Activated CD4-positive, alpha-beta T cell treated with anti-CD3 and anti-CD28 coated beads for 36 hours (primary cell): Measurements from ENCODE around the gene HMOX1. TPM values are rescaled to one million over a fixed set of nuclear protein-coding genes. Genes with fewer than 3 reads are reported as not detected.

Experiments used
- ATAC-seq: fragments of 200-7000 bp; cut with Tn5 transposase; one replicate; pipeline ENCODE4 v1.10.0; 2021; ENCODE audit warnings: mild to moderate bottlenecking, moderate library complexity
- CTCF ChIA-PET: fragments of 350-600 bp; sonication (Branson Sonifier 250); formaldehyde crosslinking; loops from one replicate; lab custom pipeline; 2021; ENCODE audit warnings: antibody characterized with exemption; lab: Charles Lee
- POLR2A ChIA-PET: fragments of 350-600 bp; sonication (Branson Sonifier 250); formaldehyde crosslinking; loops from one replicate; lab custom pipeline; 2021; ENCODE audit warnings: antibody characterized with exemption, inconsistent platforms; lab: Charles Lee
- DNase-seq: peaks from one replicate; pipeline ENCODE4 v3.0.0-alpha.2; 2020
- H3K27ac Mint-ChIP-seq: one replicate; pipeline ENCODE4 v1.8.0; 2021; ENCODE audit warnings: mixed read lengths
- H3K27me3 Mint-ChIP-seq: one replicate; pipeline ENCODE4 v1.8.0; 2021; ENCODE audit warnings: mixed read lengths
- H3K36me3 Mint-ChIP-seq: one replicate; pipeline ENCODE4 v1.8.0; 2021; ENCODE audit warnings: low read depth, mixed read lengths
- H3K4me1 Mint-ChIP-seq: one replicate; pipeline ENCODE4 v1.8.0; 2021; ENCODE audit warnings: mixed read lengths
- H3K4me3 Mint-ChIP-seq: one replicate; pipeline ENCODE4 v1.8.0; 2021; ENCODE audit warnings: mild to moderate bottlenecking, moderate library complexity, mixed read lengths
- H3K9me3 Mint-ChIP-seq: one replicate; pipeline ENCODE4 v1.8.0; 2021; ENCODE audit warnings: low read depth, mixed read lengths
- intact Hi-C, 2 experiments: fragments of 100-400 bp; cut with DNase I in 1 of 2; cut with micrococcal nuclease in 1 of 2; formaldehyde crosslinking; loops; one replicate each; pipeline versions ENCODE4 v1.14.2 to v1.15.1; 2022 to 2024; cut with DNase I, micrococcal nuclease
- total RNA-seq, 2 experiments: library from RNA; stranded (reverse); gene quantifications; one replicate each; pipeline ENCODE4 v1.2.3, GENCODE V29; 2021

The HMOX1 gene, protein sequence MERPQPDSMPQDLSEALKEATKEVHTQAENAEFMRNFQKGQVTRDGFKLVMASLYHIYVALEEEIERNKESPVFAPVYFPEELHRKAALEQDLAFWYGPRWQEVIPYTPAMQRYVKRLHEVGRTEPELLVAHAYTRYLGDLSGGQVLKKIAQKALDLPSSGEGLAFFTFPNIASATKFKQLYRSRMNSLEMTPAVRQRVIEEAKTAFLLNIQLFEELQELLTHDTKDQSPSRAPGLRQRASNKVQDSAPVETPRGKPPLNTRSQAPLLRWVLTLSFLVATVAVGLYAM
- total RNA-seq, result under 1 TPM; 0.30 to 0.61 TPM

DNA sequence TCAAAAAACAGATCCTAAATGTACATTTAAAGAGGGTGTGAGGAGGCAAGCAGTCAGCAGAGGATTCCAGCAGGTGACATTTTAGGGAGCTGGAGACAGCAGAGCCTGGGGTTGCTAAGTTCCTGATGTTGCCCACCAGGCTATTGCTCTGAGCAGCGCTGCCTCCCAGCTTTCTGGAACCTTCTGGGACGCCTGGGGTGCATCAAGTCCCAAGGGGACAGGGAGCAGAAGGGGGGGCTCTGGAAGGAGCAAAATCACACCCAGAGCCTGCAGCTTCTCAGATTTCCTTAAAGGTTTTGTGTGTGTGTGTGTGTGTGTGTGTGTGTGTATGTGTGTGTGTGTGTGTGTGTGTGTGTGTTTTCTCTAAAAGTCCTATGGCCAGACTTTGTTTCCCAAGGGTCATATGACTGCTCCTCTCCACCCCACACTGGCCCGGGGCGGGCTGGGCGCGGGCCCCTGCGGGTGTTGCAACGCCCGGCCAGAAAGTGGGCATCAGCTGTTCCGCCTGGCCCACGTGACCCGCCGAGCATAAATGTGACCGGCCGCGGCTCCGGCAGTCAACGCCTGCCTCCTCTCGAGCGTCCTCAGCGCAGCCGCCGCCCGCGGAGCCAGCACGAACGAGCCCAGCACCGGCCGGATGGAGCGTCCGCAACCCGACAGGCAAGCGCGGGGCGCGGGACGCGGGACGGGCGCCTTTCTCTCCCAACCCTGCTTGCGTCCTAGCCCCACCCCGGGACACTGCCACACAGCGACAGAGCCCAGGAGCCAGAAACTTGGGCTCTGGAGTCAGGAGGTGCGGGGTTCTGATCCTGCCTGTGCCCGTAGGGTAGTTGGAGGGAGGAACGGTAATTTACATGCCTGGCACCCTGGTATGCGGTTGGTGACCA is at the start of gene HMOX1:
Gene HMOX1 (plus strand): TSS at position 560 of the 887 bp plus-strand sequence. CDS start 78 bp downstream, at position 638.
- H3K4me3 Mint-ChIP-seq, result peak within 1 kb of the TSS; percentile 35
- ATAC-seq (peak; percentile 86), DNase-seq (peak; percentile 73)
- CTCF ChIA-PET, result interaction anchor here (0.9 to 1.0 kb wide), 2 partner anchors 22 to 122 kb away, joined by 4 read pairs; no protein-coding TSS in a partner anchor
- H3K36me3 Mint-ChIP-seq, result no peaks in the 10 kb centered on the region
- peaks cover 30% of the 10 kb centered on the region for H3K27me3 Mint-ChIP-seq
- POLR2A ChIA-PET, result no interaction called here
- H3K4me1 Mint-ChIP-seq, result peaks cover 18% of the 10 kb centered on the region
- no peaks in the 10 kb centered on the region for H3K9me3 Mint-ChIP-seq
- intact Hi-C loops, result no loop called here
- no peak within 1 kb of the TSS for H3K27ac Mint-ChIP-seq

DNA sequence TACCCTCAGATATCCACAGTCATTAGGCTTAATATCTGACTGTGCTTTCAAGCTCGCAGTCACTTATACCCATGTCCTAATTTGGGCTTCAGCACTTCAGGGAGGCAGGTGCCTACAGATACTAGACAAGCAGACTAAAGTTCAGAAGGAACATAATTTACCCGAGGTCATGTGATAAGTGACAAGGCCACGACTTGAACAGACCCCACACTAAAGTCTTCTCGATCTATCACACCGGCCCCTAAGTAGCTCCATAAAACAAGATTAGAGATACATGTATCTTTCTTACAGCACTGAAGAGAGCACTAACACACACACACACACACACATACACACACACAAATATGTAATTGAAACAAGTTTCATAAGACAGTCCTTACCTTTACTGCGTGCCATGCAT is 48.6 kb upstream of the HMOX1 start:
- no peak for DNase-seq
- Mint-ChIP-seq H3K4me3 (no peak overlapping the region), H3K27me3 (no peaks in the 10 kb centered on the region), H3K9me3 (no peaks in the 10 kb centered on the region), H3K4me1 (peaks cover 34% of the 10 kb centered on the region), H3K27ac (peak overlapping the region; percentile 4), H3K36me3 (peaks cover 30% of the 10 kb centered on the region)
- intact Hi-C loops, result loop anchor here in 1 of 2 experiments (5.0 to 10.0 kb wide), 2 partner anchors 35 to 77 kb away; partner anchors contain the start of genes HMGXB4 and TOM1
- POLR2A ChIA-PET, result no interaction called here
- no peak for ATAC-seq
- CTCF ChIA-PET, result interaction anchor here (1.2 kb wide), 1 partner anchor 23 kb away, joined by 8 read pairs; no protein-coding TSS in a partner anchor

DNA sequence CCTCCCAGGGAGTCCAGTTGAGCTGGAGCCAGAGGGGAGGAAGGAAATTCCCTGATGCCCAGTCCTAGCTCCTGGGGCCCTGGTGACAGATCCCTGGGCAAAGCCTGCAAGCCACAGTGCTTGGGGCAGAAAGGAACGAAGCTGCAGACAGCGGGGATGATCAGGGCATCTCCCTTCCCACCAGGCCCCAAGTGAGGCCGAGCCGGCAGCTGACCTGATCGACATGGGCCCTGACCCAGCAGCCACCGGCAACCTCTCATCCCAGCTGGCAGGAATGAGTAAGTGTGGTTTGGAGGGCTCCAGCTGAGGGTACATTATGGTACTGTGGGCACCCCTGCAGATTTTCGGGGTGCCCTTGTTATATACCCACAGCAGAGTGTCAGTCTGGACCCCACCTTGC is 47.7 kb upstream of the HMOX1 start:
- no peak overlapping the region for H3K4me3 Mint-ChIP-seq
- DNase-seq (no peak), ATAC-seq (no peak)
- H3K4me1 Mint-ChIP-seq, result peaks cover 34% of the 10 kb centered on the region
- H3K36me3 Mint-ChIP-seq, result peaks cover 33% of the 10 kb centered on the region
- intact Hi-C loops, result loop anchor here in 1 of 2 experiments (5.0 to 10.0 kb wide), 2 partner anchors 36 to 78 kb away; partner anchors contain the start of genes HMGXB4 and TOM1
- H3K27ac Mint-ChIP-seq, result no peak overlapping the region
- no peaks in the 10 kb centered on the region for H3K27me3 Mint-ChIP-seq
- H3K9me3 Mint-ChIP-seq, result no peaks in the 10 kb centered on the region
- ChIA-PET POLR2A (interaction anchor here (0.9 kb wide), 1 partner anchor 27 kb away, joined by 3 read pairs; no protein-coding TSS in a partner anchor), CTCF (interaction anchor here (1.2 kb wide), 1 partner anchor 22 kb away, joined by 8 read pairs; no protein-coding TSS in a partner anchor)

DNA sequence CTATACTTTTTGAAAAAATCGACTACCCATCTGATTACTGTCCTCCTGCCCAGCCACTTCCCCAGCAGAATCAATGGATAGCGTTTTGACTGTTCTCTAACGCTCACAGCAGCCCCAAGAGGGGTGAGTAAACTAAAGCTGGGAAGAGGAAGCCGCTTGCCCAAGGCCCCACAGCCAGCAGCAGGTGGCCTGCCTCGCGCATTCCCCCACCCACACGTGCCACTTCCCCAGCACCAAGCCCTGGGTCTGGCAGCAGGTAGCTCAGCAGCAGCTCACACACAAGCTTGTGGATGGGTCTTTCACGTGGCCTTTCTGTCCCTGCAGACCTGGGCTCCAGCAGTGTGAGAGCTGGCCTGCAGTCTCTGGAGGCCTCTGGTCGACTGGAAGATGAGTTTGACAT is 46.9 kb upstream of the HMOX1 start:
- Mint-ChIP-seq H3K27me3 (no peaks in the 10 kb centered on the region), H3K27ac (peak overlapping the region; percentile 71), H3K36me3 (peaks cover 33% of the 10 kb centered on the region), H3K4me3 (no peak overlapping the region), H3K4me1 (peaks cover 33% of the 10 kb centered on the region), H3K9me3 (no peaks in the 10 kb centered on the region)
- POLR2A ChIA-PET, result interaction anchor here (0.9 kb wide), 1 partner anchor 27 kb away, joined by 3 read pairs; no protein-coding TSS in a partner anchor
- CTCF ChIA-PET, result interaction anchor here (0.6 to 0.8 kb wide), 3 partner anchors 19 to 27 kb away, joined by 3 read pairs; no protein-coding TSS in a partner anchor
- peak; percentile 55 for ATAC-seq
- DNase-seq, result peak; percentile 66
- intact Hi-C loops, result loop anchor here in 1 of 2 experiments (5.0 to 10.0 kb wide), 2 partner anchors 37 to 79 kb away; partner anchors contain the start of genes HMGXB4 and TOM1

DNA sequence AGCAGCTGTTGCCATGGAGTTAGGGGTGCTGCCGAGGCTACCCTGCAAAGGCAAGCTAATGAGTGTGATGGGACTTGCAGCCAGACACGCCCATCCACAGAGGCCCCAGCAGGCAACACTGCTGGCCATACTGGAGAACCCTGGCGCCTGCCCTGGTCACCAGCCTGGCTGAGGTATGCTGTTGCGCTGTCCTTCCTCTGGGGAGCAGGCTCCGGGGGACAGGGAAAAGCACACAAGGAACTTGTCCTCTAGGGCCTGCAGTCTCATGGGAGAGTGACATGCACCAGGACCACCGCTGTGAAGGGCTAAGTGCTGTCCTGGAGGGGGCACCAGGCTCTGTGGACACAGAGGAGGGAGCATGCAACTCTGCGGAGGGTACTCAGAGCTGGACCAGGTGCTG is 45.4 kb upstream of the HMOX1 start:
- DNase-seq (no peak), ATAC-seq (no peak)
- ChIA-PET POLR2A (no interaction called here), CTCF (interaction anchor here (0.6 kb wide), 1 partner anchor 419 kb away, joined by 3 read pairs; no protein-coding TSS in a partner anchor)
- intact Hi-C loops, result loop anchor here in 1 of 2 experiments (10.0 kb wide), 1 partner anchor 81 kb away; the partner anchor contains the start of gene HMGXB4
- no peaks in the 10 kb centered on the region for H3K27me3 Mint-ChIP-seq
- no peak overlapping the region for H3K4me3 Mint-ChIP-seq
- H3K4me1 Mint-ChIP-seq, result peaks cover 18% of the 10 kb centered on the region
- no peaks in the 10 kb centered on the region for H3K9me3 Mint-ChIP-seq
- peaks cover 34% of the 10 kb centered on the region for H3K36me3 Mint-ChIP-seq
- no peak overlapping the region for H3K27ac Mint-ChIP-seq

DNA sequence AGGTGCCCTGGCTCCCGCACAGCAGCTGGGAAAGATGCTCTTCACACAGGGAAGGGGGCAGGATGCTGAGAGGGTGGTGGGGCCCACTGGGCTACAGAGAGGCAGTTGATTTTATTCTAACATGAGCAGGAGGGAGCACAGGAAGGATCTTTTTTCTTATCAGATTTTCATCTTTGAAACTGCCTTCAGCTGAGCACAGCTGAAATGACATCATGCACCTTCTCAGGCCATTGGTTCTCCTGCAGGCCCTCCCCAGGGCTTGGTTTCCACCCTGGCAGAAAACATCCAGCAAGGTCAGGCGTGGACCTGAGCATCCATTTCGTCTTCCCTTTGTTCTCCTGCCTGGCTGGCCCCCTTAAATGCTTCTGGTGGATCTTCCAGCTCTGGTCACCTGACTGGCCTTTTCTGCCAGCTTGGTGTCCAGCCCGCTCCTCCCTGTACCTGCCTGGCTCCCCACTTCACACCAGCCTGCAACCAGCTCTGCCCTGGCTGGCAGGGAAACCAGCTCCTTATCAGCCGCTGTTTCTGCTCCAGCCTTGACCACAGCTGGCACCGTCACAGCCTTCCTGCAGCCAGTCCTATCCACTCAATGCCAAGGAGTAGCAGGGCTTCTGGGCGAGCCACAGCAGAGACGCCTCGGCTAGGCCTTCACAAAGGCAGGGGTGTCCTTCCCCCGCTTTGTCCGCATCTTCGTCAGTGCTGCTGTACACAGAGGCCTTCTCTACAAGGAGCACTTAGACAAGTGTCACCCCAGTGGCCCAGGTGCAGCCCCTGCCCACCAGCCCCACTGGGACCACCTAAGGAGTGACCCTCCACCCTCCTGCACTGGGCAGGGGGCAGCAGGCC is 44.7 kb upstream of the HMOX1 start:
- DNase-seq (no peak), ATAC-seq (no peak)
- Mint-ChIP-seq H3K4me3 (no peak overlapping the region), H3K27me3 (no peaks in the 10 kb centered on the region), H3K9me3 (no peaks in the 10 kb centered on the region), H3K36me3 (peaks cover 34% of the 10 kb centered on the region), H3K4me1 (peaks cover 15% of the 10 kb centered on the region), H3K27ac (no peak overlapping the region)
- intact Hi-C loops, result loop anchor here in 1 of 2 experiments (10.0 kb wide), 1 partner anchor 81 kb away; the partner anchor contains the start of gene HMGXB4
- POLR2A ChIA-PET, result no interaction called here
- CTCF ChIA-PET, result interaction anchor here (0.6 kb wide), 1 partner anchor 419 kb away, joined by 3 read pairs; no protein-coding TSS in a partner anchor

DNA sequence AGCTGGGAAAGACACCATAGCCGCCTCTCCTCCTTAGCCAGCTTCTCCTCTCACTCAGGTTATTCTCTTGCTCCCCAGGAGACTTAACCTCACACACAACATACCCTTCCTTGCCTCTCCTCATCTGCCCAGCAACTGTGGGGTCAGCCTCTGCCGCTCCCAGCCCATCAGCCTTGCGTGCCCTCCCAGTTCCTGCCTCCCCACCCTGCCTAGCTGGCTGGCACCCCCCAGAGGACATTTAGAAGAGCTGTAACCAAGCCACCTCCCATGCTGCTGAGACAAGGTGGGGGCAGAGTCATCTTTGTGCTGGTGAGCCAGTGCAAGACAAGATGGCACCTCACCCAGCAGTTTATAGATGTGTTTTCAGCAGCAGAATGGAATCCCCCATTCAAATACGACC is 43.0 kb upstream of the HMOX1 start:
- no peak overlapping the region for H3K4me3 Mint-ChIP-seq
- intact Hi-C loops, result loop anchor here in 1 of 2 experiments (10.0 kb wide), 1 partner anchor 83 kb away; the partner anchor contains the start of gene HMGXB4
- DNase-seq (peak; percentile 37), ATAC-seq (no peak)
- peaks cover 26% of the 10 kb centered on the region for H3K36me3 Mint-ChIP-seq
- no peaks in the 10 kb centered on the region for H3K27me3 Mint-ChIP-seq
- peaks cover 14% of the 10 kb centered on the region for H3K4me1 Mint-ChIP-seq
- H3K27ac Mint-ChIP-seq, result peak overlapping the region; percentile 37
- CTCF ChIA-PET, result interaction anchor here (0.6 to 0.7 kb wide), 2 partner anchors 9 to 556 kb away, joined by 3 read pairs; no protein-coding TSS in a partner anchor
- H3K9me3 Mint-ChIP-seq, result no peaks in the 10 kb centered on the region
- POLR2A ChIA-PET, result no interaction called here

DNA sequence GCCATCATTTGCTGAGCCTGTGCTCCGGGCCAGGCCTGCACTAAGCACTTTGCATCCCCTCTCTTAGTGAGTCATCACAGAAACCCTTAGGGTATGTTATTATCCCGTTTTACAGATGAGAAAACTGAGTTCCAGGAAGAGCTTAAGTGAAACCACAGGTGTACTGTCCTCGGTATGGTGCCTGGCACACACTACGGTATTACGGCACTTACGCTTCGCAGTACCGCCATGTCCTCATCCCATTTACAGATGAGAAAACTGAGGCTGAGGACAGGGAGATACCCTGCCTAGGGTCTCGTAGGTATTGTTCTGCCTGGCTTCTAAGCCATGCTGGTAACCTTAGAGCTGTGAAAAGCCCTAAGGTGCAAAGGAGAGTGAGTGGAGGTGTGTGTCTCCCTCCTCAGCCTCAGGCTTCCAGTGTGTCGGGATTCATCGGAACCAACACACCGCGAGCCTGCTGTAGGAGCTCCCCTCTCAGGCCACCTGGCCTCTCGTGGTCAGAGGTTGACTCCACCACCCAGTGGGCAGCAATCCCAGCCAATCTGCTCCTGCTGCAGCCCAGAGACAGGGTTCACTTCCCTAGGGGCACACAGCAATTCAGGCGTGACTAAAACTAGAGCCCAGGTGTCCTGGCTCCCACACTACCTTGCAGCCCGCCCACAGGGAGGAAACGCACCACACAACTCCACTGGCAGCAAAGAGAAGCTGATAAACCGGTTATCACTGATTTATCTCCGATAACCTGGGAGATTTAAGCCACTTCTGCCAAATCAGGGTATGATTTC is 39.6 kb upstream of the HMOX1 start:
- no peaks in the 10 kb centered on the region for H3K9me3 Mint-ChIP-seq
- no peaks in the 10 kb centered on the region for H3K4me1 Mint-ChIP-seq
- POLR2A ChIA-PET, result no interaction called here
- CTCF ChIA-PET, result interaction anchor here (1.6 kb wide), 1 partner anchor 10 kb away, joined by 4 read pairs; no protein-coding TSS in a partner anchor
- peaks cover 18% of the 10 kb centered on the region for H3K36me3 Mint-ChIP-seq
- DNase-seq, result no peak
- H3K4me3 Mint-ChIP-seq, result no peak overlapping the region
- intact Hi-C loops, result no loop called here
- H3K27ac Mint-ChIP-seq, result no peak overlapping the region
- H3K27me3 Mint-ChIP-seq, result no peaks in the 10 kb centered on the region
- no peak for ATAC-seq

DNA sequence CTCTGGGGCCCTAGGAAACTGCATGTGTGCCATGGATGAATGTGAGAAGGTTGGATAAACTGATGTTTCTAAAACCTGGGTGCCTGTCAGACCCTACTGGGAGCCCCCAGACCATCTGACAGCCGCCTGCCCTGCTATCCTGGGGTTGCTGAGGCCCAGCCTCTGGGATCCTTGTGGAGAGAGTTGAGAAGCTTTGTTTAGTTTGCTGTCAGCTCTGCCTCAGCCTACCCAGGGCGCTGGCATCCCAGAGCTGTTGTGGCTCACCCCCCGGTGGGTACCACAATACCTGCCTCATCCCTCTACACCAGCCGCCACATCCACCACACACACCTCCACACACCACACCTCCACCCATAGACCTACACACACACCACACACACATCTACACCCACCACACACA is 38.5 kb upstream of the HMOX1 start:
- Mint-ChIP-seq H3K27ac (no peak overlapping the region), H3K4me3 (no peak overlapping the region), H3K9me3 (no peaks in the 10 kb centered on the region), H3K36me3 (peaks cover 18% of the 10 kb centered on the region), H3K4me1 (no peaks in the 10 kb centered on the region), H3K27me3 (no peaks in the 10 kb centered on the region)
- DNase-seq (no peak), ATAC-seq (no peak)
- ChIA-PET POLR2A (no interaction called here), CTCF (interaction anchor here (1.6 kb wide), 1 partner anchor 9 kb away, joined by 4 read pairs; no protein-coding TSS in a partner anchor)
- intact Hi-C loops, result no loop called here
